ENCODE measurements around the gene DCLK1. TPM values are rescaled to one million over a fixed set of nuclear protein-coding genes. Genes with fewer than 3 reads are reported as not detected.

The DCLK1 gene
- total RNA-seq, 1 experiment from 2014 or later = 36.2 TPM

DNA sequence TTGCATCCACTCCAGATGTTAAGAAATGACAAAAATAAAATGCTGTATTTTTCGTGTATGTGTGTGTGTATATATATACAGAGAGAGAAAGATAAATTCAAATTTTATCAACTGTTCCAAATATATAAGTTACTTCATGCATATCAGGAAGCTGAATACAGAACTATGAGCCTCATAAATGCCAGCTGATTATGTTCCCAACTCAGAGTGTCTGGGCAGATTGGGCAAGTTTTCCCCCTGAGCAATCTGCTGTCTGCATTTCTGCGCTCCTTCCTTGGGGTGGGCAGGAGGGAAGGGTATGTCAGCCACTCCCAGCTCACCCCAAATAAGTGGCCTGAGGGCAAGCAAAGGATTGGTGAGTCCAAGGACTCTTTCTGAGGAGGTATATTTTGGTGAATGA is 154.1 kb downstream of the DCLK1 start:
- H3K4me3 Mint-ChIP-seq = no peak overlapping the region
- TF ChIP-seq, protein P1, sequence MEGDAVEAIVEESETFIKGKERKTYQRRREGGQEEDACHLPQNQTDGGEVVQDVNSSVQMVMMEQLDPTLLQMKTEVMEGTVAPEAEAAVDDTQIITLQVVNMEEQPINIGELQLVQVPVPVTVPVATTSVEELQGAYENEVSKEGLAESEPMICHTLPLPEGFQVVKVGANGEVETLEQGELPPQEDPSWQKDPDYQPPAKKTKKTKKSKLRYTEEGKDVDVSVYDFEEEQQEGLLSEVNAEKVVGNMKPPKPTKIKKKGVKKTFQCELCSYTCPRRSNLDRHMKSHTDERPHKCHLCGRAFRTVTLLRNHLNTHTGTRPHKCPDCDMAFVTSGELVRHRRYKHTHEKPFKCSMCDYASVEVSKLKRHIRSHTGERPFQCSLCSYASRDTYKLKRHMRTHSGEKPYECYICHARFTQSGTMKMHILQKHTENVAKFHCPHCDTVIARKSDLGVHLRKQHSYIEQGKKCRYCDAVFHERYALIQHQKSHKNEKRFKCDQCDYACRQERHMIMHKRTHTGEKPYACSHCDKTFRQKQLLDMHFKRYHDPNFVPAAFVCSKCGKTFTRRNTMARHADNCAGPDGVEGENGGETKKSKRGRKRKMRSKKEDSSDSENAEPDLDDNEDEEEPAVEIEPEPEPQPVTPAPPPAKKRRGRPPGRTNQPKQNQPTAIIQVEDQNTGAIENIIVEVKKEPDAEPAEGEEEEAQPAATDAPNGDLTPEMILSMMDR (conservative IDR thresholded peaks at IDR 0.05) = no peak
- no peak overlapping the region for H3K14ac ChIP-seq (ENCODE audit: insufficient read depth, low read length)

More for the DNA sequence above, 154.1 kb downstream of the DCLK1 start:
- WGBS (ENCODE audit: extremely low coverage, insufficient read length, low lambda C conversion rate) = no CpG with 5 or more reads among the region's 2 CpGs
- H3K56ac ChIP-seq (ENCODE audit: insufficient read length, low read depth, low read length) = no peak overlapping the region
- no peak overlapping the region for H2BK120ac ChIP-seq (ENCODE audit: low read depth, low read length, poor library complexity, severe bottlenecking)
- Mint-ChIP-seq H3K27me3 (ENCODE audit: low read depth) (no peaks in the 10 kb centered on the region), H3K27ac (no peak overlapping the region; a peak in 1 of 7 replicates), H3K4me1 (peaks cover 16 to 19% of the 10 kb centered on the region in 2 experiments), H3K9me3 (peaks cover 34 to 40% of the 10 kb centered on the region in 2 experiments), H3K36me3 (ENCODE audit: insufficient read depth in 1 of 3, low read depth in 3 of 3) (peaks cover 22 to 52% (median 23%) of the 10 kb centered on the region in 3 experiments)
- H3K27me3 ChIP-seq (ENCODE audit: insufficient read depth, low read length) = no peaks in the 10 kb centered on the region
- H3K4ac ChIP-seq (ENCODE audit: low read depth, low read length) = no peak overlapping the region
- H3K9me3 ChIP-seq (ENCODE audit: control insufficient read depth, low read depth, low read length) = peaks cover 4% of the 10 kb centered on the region
- H3K27ac ChIP-seq (ENCODE audit: insufficient read length, low read depth, low read length) = no peak overlapping the region
- no peak overlapping the region for H2AK5ac ChIP-seq (ENCODE audit: insufficient read length, low read length)
- no peak overlapping the region for H3K9ac ChIP-seq (ENCODE audit: extremely low read depth, insufficient read length, low read length)
- no peaks in the 10 kb centered on the region for H3K4me1 ChIP-seq (ENCODE audit: insufficient read depth, low read length)
- no peak overlapping the region for H2AFZ ChIP-seq (ENCODE audit: low read length)
- no peak overlapping the region for H2BK15ac ChIP-seq (ENCODE audit: low read depth, low read length)
- no peaks in the 10 kb centered on the region for H4K20me1 ChIP-seq (ENCODE audit: control insufficient read depth, insufficient read depth, insufficient read length)
- H3K23me2 ChIP-seq (ENCODE audit: insufficient read length, low read depth, low read length, poor library complexity, severe bottlenecking) = no peaks in the 10 kb centered on the region
- no peak overlapping the region for H2BK12ac ChIP-seq (ENCODE audit: insufficient read length, low read depth, low read length)
- no peaks in the 10 kb centered on the region for H3K79me1 ChIP-seq (ENCODE audit: insufficient read depth, low read depth, low read length, poor library complexity, severe bottlenecking)
- H3K79me2 ChIP-seq (ENCODE audit: insufficient read depth, low read length) = no peaks in the 10 kb centered on the region
- H4K8ac ChIP-seq (replicated peaks; ENCODE audit: insufficient read length, low read depth, low read length) = no peak overlapping the region
- no peak overlapping the region for H2BK20ac ChIP-seq (ENCODE audit: low read depth, low read length, poor library complexity, severe bottlenecking)
- DNase-seq = no peak
- H3K4me2 ChIP-seq (ENCODE audit: insufficient read depth, insufficient read length, low read length) = no peak overlapping the region
- no peak overlapping the region for H4K5ac ChIP-seq (ENCODE audit: insufficient read length, low read depth, low read length)
- H3T11ph ChIP-seq (ENCODE audit: low read length) = no peak overlapping the region
- H3K18ac ChIP-seq (ENCODE audit: insufficient read length, low read depth, low read length) = no peak overlapping the region
- no peak overlapping the region for H3K23ac ChIP-seq (ENCODE audit: insufficient read length, low read depth, low read length)
- no peak overlapping the region for H4K91ac ChIP-seq (ENCODE audit: insufficient read length, low read depth, low read length)
- H2BK5ac ChIP-seq (ENCODE audit: insufficient read length, low read length) = no peak overlapping the region
